ENCODE data around the gene RAB44.

DNA sequence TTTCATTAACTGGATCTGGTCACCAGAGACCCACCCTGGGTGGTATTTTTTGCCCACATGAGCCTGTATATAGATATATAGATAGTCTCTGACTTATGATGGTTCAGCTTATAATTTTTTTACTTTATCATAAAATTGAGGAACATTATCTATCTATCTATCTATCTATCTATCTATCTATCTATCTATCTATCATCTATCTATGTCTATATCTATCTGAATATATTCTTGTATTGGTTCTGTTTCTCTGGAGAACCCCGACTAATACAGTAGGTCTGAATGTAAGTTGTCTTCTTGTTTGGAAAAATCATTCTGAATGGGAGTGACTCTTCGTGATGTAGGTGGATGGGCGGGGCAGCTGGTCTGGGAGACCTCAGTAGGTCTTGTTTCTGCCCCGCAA, 32.4 kb upstream of the RAB44 start:
- no peak for TF ChIP-seq EZH2 (IDR thresholded peaks at IDR 0.05)
- no peak for TF ChIP-seq POLR2AphosphoS5 (IDR thresholded peaks at IDR 0.05; ENCODE audit: borderline replicate concordance, low read depth, low read length)
- no peak for TF ChIP-seq FOXP2 (optimal IDR thresholded peaks at IDR 0.05; ENCODE audit: control extremely low read depth, extremely low read length, insufficient read depth)

Data from SK-N-MC (cell line).